Esophagus muscularis mucosa (tissue), 4 donors: Measurements from ENCODE around the gene DBP. TPM values are rescaled to one million over a fixed set of nuclear protein-coding genes. Genes with fewer than 3 reads are reported as not detected.

Source experiments
- DNase-seq: peaks from one replicate; pipeline ENCODE4 v3.0.0-alpha.2; 2017; ENCODE audit errors: extremely low spot score
- H3K27ac ChIP-seq, 4 donors: fragments of 200-600 bp; sonication (generic); replicated peaks in 1 of 4; 1 replicate in 3 of 4; 2 replicates in 1 of 4; pipeline ENCODE4 v1.5.1; 2016 to 2019; ENCODE audit warnings: mild to moderate bottlenecking in 1 of 4
- H3K27me3 ChIP-seq, 4 donors: fragments of 200-600 bp; sonication (generic); one replicate each; pipeline versions ENCODE4 v1.5.1 to v1.6.0; 2016 to 2019
- H3K36me3 ChIP-seq, 4 donors: fragments of 200-600 bp; sonication (generic); one replicate each; pipeline ENCODE4 v1.5.1; 2016 to 2019
- H3K4me1 ChIP-seq, 4 donors: fragments of 200-600 bp; sonication (generic); one replicate each; pipeline ENCODE4 v1.5.1; 2016 to 2019
- H3K4me3 ChIP-seq, 4 donors: fragments of 200-600 bp; sonication (generic); 1 replicate in 2 of 4; 2 replicates in 2 of 4; pipeline ENCODE4 v1.5.1; 2016 to 2019; ENCODE audit warnings: mild to moderate bottlenecking in 4 of 4, moderate library complexity in 1 of 4
- H3K9me3 ChIP-seq, 4 donors: fragments of 200-600 bp; sonication (generic); 1 replicate in 3 of 4; 2 replicates in 1 of 4; pipeline ENCODE4 v1.5.1; 2016 to 2019
- CTCF ChIP-seq, 3 experiments: fragments of 200-600 bp in 2 of 3; fragments of 450-650 bp in 1 of 3; sonication (generic) in 2 of 3; IDR thresholded peaks; one replicate each; pipeline ENCODE4 v1.5.1; 2017 to 2019; ENCODE audit warnings: antibody characterized with exemption in 3 of 3, mild to moderate bottlenecking in 2 of 3, moderate library complexity in 1 of 3
- EP300 ChIP-seq: sonication (generic); formaldehyde crosslinking; IDR thresholded peaks from one replicate; pipeline ENCODE4 v1.6.1; 2017; ENCODE audit warnings: antibody characterized with exemption
- POLR2A ChIP-seq: fragments of 450-650 bp; IDR thresholded peaks from one replicate; pipeline ENCODE4 v1.6.1; 2017; ENCODE audit warnings: antibody characterized with exemption, moderate library complexity, mild to moderate bottlenecking, low read depth
- POLR2AphosphoS5 ChIP-seq, 2 donors: sonication (generic); formaldehyde crosslinking; IDR thresholded peaks; one replicate each; pipeline ENCODE4 v1.6.1; 2017; ENCODE audit warnings: antibody characterized with exemption in 2 of 2
- WGBS: methylation state at CpG from one replicate; pipeline ENCODE4 v1.1.5; 2018; 5-methylcytosine and 5-hydroxymethylcytosine counted together
- intact Hi-C: fragments of 100-400 bp; cut with DNase I; formaldehyde crosslinking; loops from one replicate; pipeline ENCODE4 v1.15.1; 2023
- total RNA-seq, 4 donors: library from RNA; depleted of rRNA; stranded (reverse); fragments of >200 nt; gene quantifications; one replicate each; pipeline versions ENCODE4 v1.1.0 to v1.2.1, GENCODE V29; 2016

Gene DBP
- total RNA-seq, 4 donors from 2014 or later: 3.0 to 9.3 (median 7.2) TPM

GRCh38 chr19:48668761-48669160 is 31.6 kb upstream of the DBP start:
- TF ChIP-seq CTCF (IDR thresholded peaks at IDR 0.05): no peak
- no peak for TF ChIP-seq EP300
- TF ChIP-seq POLR2AphosphoS5 (IDR thresholded peaks at IDR 0.05): no peak
- TF ChIP-seq POLR2A: no peak
- no peaks in the 10 kb centered on the region for H3K4me1 ChIP-seq
- no peaks in the 10 kb centered on the region for H3K27me3 ChIP-seq

GRCh38 chr19:48668332-48668731 is 31.2 kb upstream of the DBP start:
- no peak for TF ChIP-seq POLR2A
- no peak for TF ChIP-seq CTCF (IDR thresholded peaks at IDR 0.05)
- no peak for TF ChIP-seq EP300
- no peak for TF ChIP-seq POLR2AphosphoS5 (IDR thresholded peaks at IDR 0.05)
- Histone ChIP-seq H3K27me3 (no peaks in the 10 kb centered on the region), H3K4me3 (no peak overlapping the region), H3K9me3 (no peaks in the 10 kb centered on the region), H3K4me1 (no peaks in the 10 kb centered on the region), H3K27ac (no peak overlapping the region), H3K36me3 (no peaks in the 10 kb centered on the region)
- DNase-seq: no peak
- 94% methylated on average over 3 of the region's 3 CpGs for WGBS
- intact Hi-C loops: no loop called here

More at GRCh38 chr19:48668761-48669160, 31.6 kb upstream of the DBP start:
- intact Hi-C loops: no loop called here
- Histone ChIP-seq H3K9me3 (no peaks in the 10 kb centered on the region), H3K36me3 (no peaks in the 10 kb centered on the region), H3K27ac (no peak overlapping the region), H3K4me3 (no peak overlapping the region)
- DNase-seq: no peak
- 100% methylated on average over 2 of the region's 2 CpGs for WGBS

GRCh38 chr19:48665786-48666185 is 28.6 kb upstream of the DBP start:
- Histone ChIP-seq H3K9me3 (no peaks in the 10 kb centered on the region), H3K4me3 (no peak overlapping the region), H3K27ac (no peak overlapping the region), H3K36me3 (no peaks in the 10 kb centered on the region), H3K27me3 (no peaks in the 10 kb centered on the region), H3K4me1 (peaks cover 0 to 10% (median 8%) of the 10 kb centered on the region in 4 donors)
- DNase-seq: no peak
- 79% methylated on average over 6 of the region's 6 CpGs for WGBS
- intact Hi-C loops: no loop called here
- TF ChIP-seq POLR2A (no peak), EP300 (no peak), CTCF (IDR thresholded peaks at IDR 0.05) (no peak), POLR2AphosphoS5 (IDR thresholded peaks at IDR 0.05) (no peak)

GRCh38 chr19:48664476-48664875 is 27.3 kb upstream of the DBP start:
- TF ChIP-seq POLR2A (no peak), EP300 (no peak), CTCF (IDR thresholded peaks at IDR 0.05) (no peak), POLR2AphosphoS5 (IDR thresholded peaks at IDR 0.05) (no peak)
- 84% methylated on average over 12 of the region's 14 CpGs for WGBS
- peaks cover 3 to 15% (median 14%) of the 10 kb centered on the region in 4 donors for H3K4me1 ChIP-seq
- no peaks in the 10 kb centered on the region for H3K27me3 ChIP-seq
- no peak overlapping the region for H3K4me3 ChIP-seq
- H3K27ac ChIP-seq: no peak overlapping the region
- H3K9me3 ChIP-seq: no peaks in the 10 kb centered on the region
- no peak for DNase-seq
- intact Hi-C loops: no loop called here
- H3K36me3 ChIP-seq: no peaks in the 10 kb centered on the region

- 98% methylated on average over 4 of the region's 4 CpGs for WGBS
- Histone ChIP-seq H3K9me3 (no peaks in the 10 kb centered on the region), H3K27ac (no peak overlapping the region), H3K4me3 (no peak overlapping the region), H3K4me1 (peaks cover 3 to 15% (median 14%) of the 10 kb centered on the region in 4 donors), H3K27me3 (no peaks in the 10 kb centered on the region), H3K36me3 (no peaks in the 10 kb centered on the region)
- intact Hi-C loops: no loop called here
- TF ChIP-seq POLR2AphosphoS5 (IDR thresholded peaks at IDR 0.05): no peak
- TF ChIP-seq POLR2A: no peak
- TF ChIP-seq CTCF (IDR thresholded peaks at IDR 0.05): no peak
- TF ChIP-seq EP300: no peak
- DNase-seq: no peak
These were observed 26.5 kb upstream of the DBP start for GRCh38 chr19:48663667-48664066.
